ELF-1 (cell line): ENCODE results near the gene NTRK3.

Source experiments
- DNase-seq: peaks from one replicate; pipeline ENCODE4 v3.0.0-alpha.2; 2016; ENCODE audit warnings: low read depth, low spot score

Gene NTRK3

GRCh38 chr15:88258093-88258641 lies 1.6 kb upstream of the NTRK3 start:
- peak; percentile 82 for DNase-seq

- peak; percentile 29 for DNase-seq
Measured at GRCh38 chr15:88257311-88258092, 963 bp upstream of the NTRK3 start.

GRCh38 chr15:88255484-88256278 lies 858 bp downstream of the NTRK3 start:
- DNase-seq, result peak; percentile 49

- DNase-seq, result no peak
Measured at GRCh38 chr15:88255087-88255483, 1.5 kb downstream of the NTRK3 start.

GRCh38 chr15:88252441-88252840 lies 4.1 kb downstream of the NTRK3 start:
- DNase-seq, result no peak

- DNase-seq, result no peak
Measured at GRCh38 chr15:88250826-88251225, 5.7 kb downstream of the NTRK3 start.

- DNase-seq, result no peak
Measured at GRCh38 chr15:88249220-88249619, 7.3 kb downstream of the NTRK3 start.

GRCh38 chr15:88247914-88248313 lies 8.6 kb downstream of the NTRK3 start:
- no peak for DNase-seq

GRCh38 chr15:88246666-88247446 lies 9.7 kb downstream of the NTRK3 start:
- DNase-seq, result peak; percentile 93

GRCh38 chr15:88246081-88246480 lies 10.5 kb downstream of the NTRK3 start:
- DNase-seq, result no peak

- peak; percentile 51 for DNase-seq
Measured at GRCh38 chr15:88243895-88244787, 12.4 kb downstream of the NTRK3 start.

- no peak for DNase-seq
Measured at GRCh38 chr15:88242586-88243555, 13.7 kb downstream of the NTRK3 start.

GRCh38 chr15:88241461-88241860 lies 15.1 kb downstream of the NTRK3 start:
- DNase-seq, result no peak

GRCh38 chr15:88241060-88241459 lies 15.5 kb downstream of the NTRK3 start:
- no peak for DNase-seq

- DNase-seq, result no peak
Measured at GRCh38 chr15:88239594-88239993, 16.9 kb downstream of the NTRK3 start.

GRCh38 chr15:88238618-88239430 lies 17.7 kb downstream of the NTRK3 start:
- peak; percentile 92 for DNase-seq

- no peak for DNase-seq
Measured at GRCh38 chr15:88234711-88235110, 21.8 kb downstream of the NTRK3 start.

GRCh38 chr15:88233921-88234320 lies 22.6 kb downstream of the NTRK3 start:
- DNase-seq, result no peak

GRCh38 chr15:88232771-88233201 lies 23.8 kb downstream of the NTRK3 start:
- DNase-seq, result no peak
